Esophagus muscularis mucosa (tissue), 4 donors: ENCODE measurements around the gene PZP. TPM values are rescaled to one million over a fixed set of nuclear protein-coding genes. Genes with fewer than 3 reads are reported as not detected.

Experiments used
- DNase-seq: peaks from one replicate; pipeline ENCODE4 v3.0.0-alpha.2; 2017; ENCODE audit errors: extremely low spot score
- H3K27ac ChIP-seq, 4 donors: fragments of 200-600 bp; sonication (generic); replicated peaks in 1 of 4; 1 replicate in 3 of 4; 2 replicates in 1 of 4; pipeline ENCODE4 v1.5.1; 2016 to 2019; ENCODE audit warnings: mild to moderate bottlenecking in 1 of 4
- H3K27me3 ChIP-seq, 4 donors: fragments of 200-600 bp; sonication (generic); one replicate each; pipeline versions ENCODE4 v1.5.1 to v1.6.0; 2016 to 2019
- H3K36me3 ChIP-seq, 4 donors: fragments of 200-600 bp; sonication (generic); one replicate each; pipeline ENCODE4 v1.5.1; 2016 to 2019
- H3K4me1 ChIP-seq, 4 donors: fragments of 200-600 bp; sonication (generic); one replicate each; pipeline ENCODE4 v1.5.1; 2016 to 2019
- H3K4me3 ChIP-seq, 4 donors: fragments of 200-600 bp; sonication (generic); 1 replicate in 2 of 4; 2 replicates in 2 of 4; pipeline ENCODE4 v1.5.1; 2016 to 2019; ENCODE audit warnings: mild to moderate bottlenecking in 4 of 4, moderate library complexity in 1 of 4
- H3K9me3 ChIP-seq, 4 donors: fragments of 200-600 bp; sonication (generic); 1 replicate in 3 of 4; 2 replicates in 1 of 4; pipeline ENCODE4 v1.5.1; 2016 to 2019
- CTCF ChIP-seq, 3 experiments: fragments of 200-600 bp in 2 of 3; fragments of 450-650 bp in 1 of 3; sonication (generic) in 2 of 3; IDR thresholded peaks; one replicate each; pipeline ENCODE4 v1.5.1; 2017 to 2019; ENCODE audit warnings: antibody characterized with exemption in 3 of 3, mild to moderate bottlenecking in 2 of 3, moderate library complexity in 1 of 3
- EP300 ChIP-seq: sonication (generic); formaldehyde crosslinking; IDR thresholded peaks from one replicate; pipeline ENCODE4 v1.6.1; 2017; ENCODE audit warnings: antibody characterized with exemption
- POLR2A ChIP-seq: fragments of 450-650 bp; IDR thresholded peaks from one replicate; pipeline ENCODE4 v1.6.1; 2017; ENCODE audit warnings: antibody characterized with exemption, moderate library complexity, mild to moderate bottlenecking, low read depth
- POLR2AphosphoS5 ChIP-seq, 2 donors: sonication (generic); formaldehyde crosslinking; IDR thresholded peaks; one replicate each; pipeline ENCODE4 v1.6.1; 2017; ENCODE audit warnings: antibody characterized with exemption in 2 of 2
- WGBS: methylation state at CpG from one replicate; pipeline ENCODE4 v1.1.5; 2018; 5-methylcytosine and 5-hydroxymethylcytosine counted together
- intact Hi-C: fragments of 100-400 bp; cut with DNase I; formaldehyde crosslinking; loops from one replicate; pipeline ENCODE4 v1.15.1; 2023
- total RNA-seq, 4 donors: library from RNA; depleted of rRNA; stranded (reverse); fragments of >200 nt; gene quantifications; one replicate each; pipeline versions ENCODE4 v1.1.0 to v1.2.1, GENCODE V29; 2016

The PZP gene
- total RNA-seq, 4 donors from 2014 or later, result 0.06 to 1.2 TPM; not detected in 2

- whole genome bisulfite sequencing, result 89% methylated on average over 4 of the region's 4 CpGs
- TF ChIP-seq POLR2A (no peak), POLR2AphosphoS5 (IDR thresholded peaks at IDR 0.05) (no peak), CTCF (IDR thresholded peaks at IDR 0.05) (no peak), EP300 (no peak)
Observed at GRCh38 chr12:9156119-9156518, 52.1 kb downstream of the PZP start.

GRCh38 chr12:9149372-9149771 lies 58.8 kb downstream of the PZP start:
- no peak overlapping the region for H3K4me3 ChIP-seq
- DNase-seq, result no peak
- TF ChIP-seq CTCF (IDR thresholded peaks at IDR 0.05), result no peak
- no peak for TF ChIP-seq POLR2AphosphoS5 (IDR thresholded peaks at IDR 0.05)
- TF ChIP-seq EP300, result no peak
- TF ChIP-seq POLR2A, result no peak
- intact Hi-C loops, result no loop called here
- no peaks in the 10 kb centered on the region for H3K27me3 ChIP-seq
- H3K36me3 ChIP-seq, result no peaks in the 10 kb centered on the region
- no peak overlapping the region for H3K27ac ChIP-seq
- no peaks in the 10 kb centered on the region for H3K4me1 ChIP-seq
- 84% methylated on average over 6 of the region's 6 CpGs for WGBS
- H3K9me3 ChIP-seq, result peaks cover 0 to 9% (median 6%) of the 10 kb centered on the region in 4 donors

More at GRCh38 chr12:9156119-9156518, 52.1 kb downstream of the PZP start:
- Histone ChIP-seq H3K4me3 (no peak overlapping the region), H3K27me3 (no peaks in the 10 kb centered on the region), H3K27ac (no peak overlapping the region), H3K36me3 (no peaks in the 10 kb centered on the region), H3K4me1 (no peaks in the 10 kb centered on the region), H3K9me3 (no peaks in the 10 kb centered on the region)
- intact Hi-C loops, result no loop called here
- DNase-seq, result no peak

- H3K27me3 ChIP-seq, result no peaks in the 10 kb centered on the region
- intact Hi-C loops, result no loop called here
- no peak for DNase-seq
- no peak overlapping the region for H3K4me3 ChIP-seq
- peaks cover 0 to 13% (median 8%) of the 10 kb centered on the region in 4 donors for H3K9me3 ChIP-seq
- no peak overlapping the region for H3K27ac ChIP-seq
- 67% methylated on average over 2 of the region's 2 CpGs for WGBS
- no peaks in the 10 kb centered on the region for H3K36me3 ChIP-seq
- H3K4me1 ChIP-seq, result no peaks in the 10 kb centered on the region
- TF ChIP-seq CTCF (IDR thresholded peaks at IDR 0.05) (no peak), POLR2AphosphoS5 (IDR thresholded peaks at IDR 0.05) (no peak), POLR2A (no peak), EP300 (no peak)
Observed at GRCh38 chr12:9148926-9149325, 59.3 kb downstream of the PZP start.

GRCh38 chr12:9147461-9147860 lies 60.7 kb downstream of the PZP start:
- no peak for DNase-seq
- H3K27me3 ChIP-seq, result no peaks in the 10 kb centered on the region
- no peaks in the 10 kb centered on the region for H3K4me1 ChIP-seq
- no peaks in the 10 kb centered on the region for H3K36me3 ChIP-seq
- intact Hi-C loops, result no loop called here
- peaks cover 0 to 16% (median 9%) of the 10 kb centered on the region in 4 donors for H3K9me3 ChIP-seq
- WGBS, result 80% methylated on average over 2 of the region's 2 CpGs
- H3K27ac ChIP-seq, result no peak overlapping the region
- H3K4me3 ChIP-seq, result no peak overlapping the region
- TF ChIP-seq EP300 (no peak), POLR2A (no peak), POLR2AphosphoS5 (IDR thresholded peaks at IDR 0.05) (no peak), CTCF (IDR thresholded peaks at IDR 0.05) (no peak)

- intact Hi-C loops, result no loop called here
- Histone ChIP-seq H3K27ac (no peak overlapping the region), H3K4me3 (no peak overlapping the region), H3K4me1 (no peaks in the 10 kb centered on the region), H3K36me3 (no peaks in the 10 kb centered on the region), H3K27me3 (no peaks in the 10 kb centered on the region), H3K9me3 (peaks cover 0 to 16% (median 9%) of the 10 kb centered on the region in 4 donors)
- DNase-seq, result no peak
- TF ChIP-seq CTCF (IDR thresholded peaks at IDR 0.05) (no peak), POLR2A (no peak)
- WGBS, result 56% methylated on average over 4 of the region's 4 CpGs
Observed at GRCh38 chr12:9144730-9145106, 63.5 kb downstream of the PZP start.
